Left ventricle myocardium inferior (tissue), 1 donor: ENCODE results near the gene KLHL30. TPM values are rescaled to one million over a fixed set of nuclear protein-coding genes. Genes with fewer than 3 reads are reported as not detected.
A peak's percentile ranks its signal among the peaks of the same experiment; 100 is the strongest.

Source experiments
- DNase-seq: peaks from one replicate; pipeline ENCODE4 v3.0.0-alpha.2; 2020
- H3K27ac ChIP-seq: fragments of 200-600 bp; replicated peaks from 2 replicates; pipeline ENCODE4 v1.8.0; 2021
- H3K27me3 ChIP-seq: fragments of 200-600 bp; 2 replicates; pipeline ENCODE4 v1.8.0; 2021; ENCODE audit warnings: low read depth
- H3K36me3 ChIP-seq: fragments of 200-600 bp; 2 replicates; pipeline ENCODE4 v1.8.0; 2021
- H3K4me1 ChIP-seq: fragments of 200-600 bp; 2 replicates; pipeline ENCODE4 v1.8.0; 2021
- H3K4me3 ChIP-seq: fragments of 200-600 bp; 2 replicates; pipeline ENCODE4 v1.8.0; 2021; ENCODE audit warnings: mild to moderate bottlenecking, moderate library complexity
- H3K9me3 ChIP-seq: fragments of 200-600 bp; replicated peaks from 2 replicates; pipeline ENCODE4 v1.8.0; 2021
- CTCF ChIP-seq: fragments of 200-600 bp; IDR thresholded peaks from 2 replicates; pipeline ENCODE4 v1.8.0; 2021; ENCODE audit warnings: antibody characterized with exemption, mild to moderate bottlenecking, borderline replicate concordance
- intact Hi-C: fragments of 100-400 bp; cut with micrococcal nuclease; formaldehyde crosslinking; loops from one replicate; pipeline ENCODE4 v1.11.0; 2022
- long read RNA-seq: library from polyadenylated mRNA; unstranded; transcript quantifications from one replicate; pipeline ENCODE4 v2.0.0, GENCODE V29; 2021
- total RNA-seq: library from RNA; stranded (reverse); fragmentation: NEBNext Ultra II Directional; extraction: Animal tissue kit (Norgen Biotek cat#: 25700); gene quantifications from one replicate; pipeline ENCODE4 v1.2.1, GENCODE V29; 2021
- donor health status: DM: no; HTN: yes; CAD: no; lungs with severe emphysema.

KLHL30 gene
- 17.3 TPM for total RNA-seq
- long read RNA-seq, partial matches to known transcripts: 17 of 22 reads
- long read RNA-seq, other reads (novel, unspliced or antisense): 2 of 22 reads

GRCh38 chr2:238138331-238139195 is at the start of gene KLHL30:
KLHL30 (plus strand) TSS chr2:238138668; CDS start chr2:238140755, 2,087 bp downstream.
- intact Hi-C loops: no loop called here
- peak within 1 kb of the TSS; percentile 65 for H3K4me3 ChIP-seq
- H3K27me3 ChIP-seq: peaks cover 7% of the 10 kb centered on the region
- DNase-seq: peak; percentile 72
- peaks cover 7% of the 10 kb centered on the region for H3K36me3 ChIP-seq
- no peaks in the 10 kb centered on the region for H3K9me3 ChIP-seq
- no peak for TF ChIP-seq CTCF
- H3K4me1 ChIP-seq: peaks cover 71% of the 10 kb centered on the region
- H3K27ac ChIP-seq: peak within 1 kb of the TSS; percentile 94

GRCh38 chr2:238090887-238091286 is 47.6 kb upstream of the KLHL30 start:
- H3K4me3 ChIP-seq: no peak overlapping the region
- H3K36me3 ChIP-seq: no peaks in the 10 kb centered on the region
- H3K27me3 ChIP-seq: no peaks in the 10 kb centered on the region
- intact Hi-C loops: no loop called here
- H3K9me3 ChIP-seq: no peaks in the 10 kb centered on the region
- H3K27ac ChIP-seq: no peak overlapping the region
- no peaks in the 10 kb centered on the region for H3K4me1 ChIP-seq
- TF ChIP-seq CTCF: no peak
- no peak for DNase-seq

- Histone ChIP-seq H3K4me1 (no peaks in the 10 kb centered on the region), H3K9me3 (no peaks in the 10 kb centered on the region), H3K27me3 (no peaks in the 10 kb centered on the region), H3K27ac (no peak overlapping the region), H3K36me3 (no peaks in the 10 kb centered on the region), H3K4me3 (no peak overlapping the region)
- DNase-seq: no peak
- intact Hi-C loops: no loop called here
- TF ChIP-seq CTCF: no peak
Measured at GRCh38 chr2:238091436-238092060, 46.9 kb upstream of the KLHL30 start.

- intact Hi-C loops: no loop called here
- DNase-seq: no peak
Measured at GRCh38 chr2:238092486-238093035, 45.9 kb upstream of the KLHL30 start.

More at GRCh38 chr2:238092486-238093035, 45.9 kb upstream of the KLHL30 start:
- Histone ChIP-seq H3K27me3 (no peaks in the 10 kb centered on the region), H3K36me3 (no peaks in the 10 kb centered on the region), H3K4me1 (no peaks in the 10 kb centered on the region), H3K9me3 (no peaks in the 10 kb centered on the region), H3K4me3 (no peak overlapping the region), H3K27ac (no peak overlapping the region)
- TF ChIP-seq CTCF: no peak
